ENCODE data around the gene SORCS2. TPM values are rescaled to one million over a fixed set of nuclear protein-coding genes. Genes with fewer than 3 reads are reported as not detected.

Gene SORCS2
- total RNA-seq, 6 donors from 2014 or later: 2.2 to 28.3 (median 7.2) TPM

GRCh38 chr4:7467471-7467870 is 275.1 kb downstream of the SORCS2 start:
- 86 to 96% methylated on average over 4 to 7 of the region's 7 CpGs for WGBS, 2 donors
- H3K27ac ChIP-seq: no peak overlapping the region
- H3K36me3 ChIP-seq: no peaks in the 10 kb centered on the region
- no peak for TF ChIP-seq EP300 (IDR thresholded peaks at IDR 0.05)
- TF ChIP-seq CTCF (IDR thresholded peaks at IDR 0.05): no peak
- TF ChIP-seq POLR2A (IDR thresholded peaks at IDR 0.05): no peak
- TF ChIP-seq POLR2AphosphoS5 (IDR thresholded peaks at IDR 0.05): no peak
- no peak overlapping the region for H3K4me3 ChIP-seq
- DNase-seq (no peak), ATAC-seq (ENCODE audit: low FRiP score in 2 of 2) (no peak)
- H3K4me1 ChIP-seq: no peaks in the 10 kb centered on the region
- peaks cover 0 to 7% (median 1%) of the 10 kb centered on the region in 4 donors for H3K9me3 ChIP-seq
- H3K27me3 ChIP-seq: no peaks in the 10 kb centered on the region

- WGBS, 2 donors: 81 to 93% methylated on average over 4 of the region's 4 CpGs
- ATAC-seq (ENCODE audit: low FRiP score in 2 of 2) (no peak), DNase-seq (no peak)
- TF ChIP-seq POLR2A (IDR thresholded peaks at IDR 0.05) (no peak), POLR2AphosphoS5 (IDR thresholded peaks at IDR 0.05) (no peak), CTCF (IDR thresholded peaks at IDR 0.05) (no peak), EP300 (IDR thresholded peaks at IDR 0.05) (no peak)
- H3K9me3 ChIP-seq: peaks cover 0 to 7% (median 1%) of the 10 kb centered on the region in 4 donors
- H3K27me3 ChIP-seq: no peaks in the 10 kb centered on the region
- H3K4me3 ChIP-seq: no peak overlapping the region
- H3K36me3 ChIP-seq: no peaks in the 10 kb centered on the region
- no peak overlapping the region for H3K27ac ChIP-seq
- H3K4me1 ChIP-seq: no peaks in the 10 kb centered on the region
These were observed 276.7 kb downstream of the SORCS2 start for GRCh38 chr4:7469023-7469422.

GRCh38 chr4:7470111-7470510 is 277.8 kb downstream of the SORCS2 start:
- 87% methylated on average over 3 of the region's 3 CpGs for WGBS, 2 donors
- no peak for DNase-seq
- Histone ChIP-seq H3K9me3 (peaks cover 0 to 7% (median 1%) of the 10 kb centered on the region in 4 donors), H3K4me3 (no peak overlapping the region), H3K36me3 (no peaks in the 10 kb centered on the region), H3K27ac (no peak overlapping the region), H3K27me3 (no peaks in the 10 kb centered on the region), H3K4me1 (no peaks in the 10 kb centered on the region)
- no peak for TF ChIP-seq POLR2AphosphoS5 (IDR thresholded peaks at IDR 0.05)
- no peak for TF ChIP-seq CTCF (IDR thresholded peaks at IDR 0.05)
- TF ChIP-seq POLR2A (IDR thresholded peaks at IDR 0.05): no peak
- no peak for TF ChIP-seq EP300 (IDR thresholded peaks at IDR 0.05)
- no peak for ATAC-seq (ENCODE audit: low FRiP score in 2 of 2)

GRCh38 chr4:7470522-7471128 is 278.3 kb downstream of the SORCS2 start:
- 74 to 84% methylated on average over 8 of the region's 8 CpGs for WGBS, 2 donors
- Histone ChIP-seq H3K36me3 (no peaks in the 10 kb centered on the region), H3K4me3 (no peak overlapping the region), H3K4me1 (no peaks in the 10 kb centered on the region), H3K27me3 (no peaks in the 10 kb centered on the region), H3K27ac (no peak overlapping the region), H3K9me3 (peaks cover 0 to 7% (median under 1%) of the 10 kb centered on the region in 4 donors)
- DNase-seq (no peak), ATAC-seq (ENCODE audit: low FRiP score in 2 of 2) (no peak)
- TF ChIP-seq POLR2AphosphoS5 (IDR thresholded peaks at IDR 0.05): no peak
- no peak for TF ChIP-seq POLR2A (IDR thresholded peaks at IDR 0.05)
- no peak for TF ChIP-seq CTCF (IDR thresholded peaks at IDR 0.05)
- TF ChIP-seq EP300 (IDR thresholded peaks at IDR 0.05): no peak

- ATAC-seq (ENCODE audit: low FRiP score in 2 of 2) (no peak), DNase-seq (no peak)
- H3K9me3 ChIP-seq: no peaks in the 10 kb centered on the region
- H3K27ac ChIP-seq: no peak overlapping the region
- H3K36me3 ChIP-seq: no peaks in the 10 kb centered on the region
- no peak for TF ChIP-seq CTCF (IDR thresholded peaks at IDR 0.05)
- TF ChIP-seq POLR2AphosphoS5 (IDR thresholded peaks at IDR 0.05): no peak
- TF ChIP-seq EP300 (IDR thresholded peaks at IDR 0.05): no peak
- no peak for TF ChIP-seq POLR2A (IDR thresholded peaks at IDR 0.05)
- no peaks in the 10 kb centered on the region for H3K4me1 ChIP-seq
- WGBS, 2 donors: 46 to 61% methylated on average over 12 to 19 of the region's 19 CpGs
- H3K4me3 ChIP-seq: no peak overlapping the region
- no peaks in the 10 kb centered on the region for H3K27me3 ChIP-seq
These were observed 280.2 kb downstream of the SORCS2 start for GRCh38 chr4:7472442-7473013.
